ENCODE measurements around the gene C15orf39. TPM values are rescaled to one million over a fixed set of nuclear protein-coding genes. Genes with fewer than 3 reads are reported as not detected.
A peak's percentile ranks its signal among the peaks of the same experiment; 100 is the strongest.

C15orf39 gene
- total RNA-seq, 1 donor from 2014 or later = 2.1 TPM

DNA sequence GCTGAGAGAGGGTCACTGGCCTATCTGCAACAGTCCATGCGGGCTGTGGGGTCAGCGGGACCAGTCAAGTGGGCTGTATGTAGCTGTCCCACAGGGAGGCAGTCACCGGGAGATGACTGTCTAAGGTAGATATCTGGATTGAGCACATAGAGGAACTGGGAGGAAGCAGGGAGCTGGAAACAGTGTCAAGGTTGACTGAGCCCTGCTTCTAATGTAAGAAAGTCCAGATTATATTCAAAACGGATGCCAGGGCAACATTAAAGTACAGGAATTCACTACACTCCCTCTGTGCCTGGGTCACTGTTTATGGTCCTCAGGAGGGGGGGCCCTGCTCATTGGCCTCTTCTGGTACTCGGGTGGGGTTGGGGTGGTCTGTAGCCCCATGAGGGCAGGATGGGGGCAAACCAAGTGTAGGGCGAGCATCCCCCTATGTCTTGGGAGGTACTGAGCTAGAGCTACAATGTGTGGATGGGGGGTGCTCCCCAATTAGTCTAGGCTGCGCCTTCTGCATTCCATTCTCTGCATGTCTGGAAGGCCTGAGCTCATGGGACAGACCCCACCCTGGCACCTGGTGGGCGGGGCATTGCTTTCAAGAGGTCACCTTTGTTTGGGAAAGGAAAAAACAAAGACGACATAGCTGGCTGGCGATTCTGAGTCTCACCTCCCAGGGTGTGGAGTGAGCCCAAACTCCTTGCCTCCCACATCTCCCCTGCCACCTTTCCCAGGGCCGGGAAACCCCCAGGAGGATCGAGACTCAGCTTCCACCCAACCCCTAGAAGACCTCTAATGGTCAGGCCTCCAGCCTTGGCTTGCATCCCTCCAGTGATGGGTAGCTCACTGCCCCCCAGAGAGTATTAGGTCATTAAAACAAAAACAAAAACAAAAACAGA lies 45.1 kb upstream of the C15orf39 start:
- H3K36me3 ChIP-seq (ENCODE audit: control insufficient read depth, insufficient read depth, low read length) = no peaks in the 10 kb centered on the region
- no peak for TF ChIP-seq CTCF (IDR thresholded peaks at IDR 0.05; ENCODE audit: insufficient read depth, low read length, severe bottlenecking)
- no peak for FAIRE-seq

DNA sequence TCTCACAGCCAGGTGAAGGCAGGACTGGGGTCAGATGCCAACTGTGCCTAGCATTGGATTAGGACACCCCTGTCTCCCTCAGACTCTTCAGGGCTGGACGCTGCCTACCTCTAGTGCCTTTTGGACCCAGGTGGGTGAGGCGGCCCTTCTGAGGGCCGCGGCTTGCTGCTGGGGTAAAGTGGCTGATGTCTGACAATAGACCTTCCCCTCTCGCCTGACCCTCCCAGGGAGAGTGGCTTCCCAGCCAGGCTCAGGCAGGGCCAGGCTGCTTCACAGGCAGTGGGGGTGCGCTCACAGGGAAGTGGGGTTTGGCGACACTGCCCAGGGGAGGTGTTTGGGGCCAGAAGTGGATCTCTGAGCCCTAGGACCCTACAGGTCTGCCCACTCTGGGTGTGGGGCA lies 43.3 kb upstream of the C15orf39 start:
- Histone ChIP-seq H3K27me3 (ENCODE audit: control insufficient read depth, insufficient read depth, low read length) (no peaks in the 10 kb centered on the region), H3K36me3 (ENCODE audit: control insufficient read depth, insufficient read depth, low read length) (no peaks in the 10 kb centered on the region), H3K4me3 (ENCODE audit: low read depth, low read length) (no peak overlapping the region)
- DNase-seq (ENCODE audit: low read depth) (no peak), FAIRE-seq (no peak)
- no peak for TF ChIP-seq CTCF (IDR thresholded peaks at IDR 0.05; ENCODE audit: insufficient read depth, low read length, severe bottlenecking)

More for the DNA sequence above, 45.1 kb upstream of the C15orf39 start:
- Histone ChIP-seq H3K4me3 (ENCODE audit: low read depth, low read length) (no peak overlapping the region), H3K27me3 (ENCODE audit: control insufficient read depth, insufficient read depth, low read length) (peaks cover 1% of the 10 kb centered on the region)
- DNase-seq (ENCODE audit: low read depth) = no peak

- TF ChIP-seq CTCF (IDR thresholded peaks at IDR 0.05; ENCODE audit: insufficient read depth, low read length, severe bottlenecking) = no peak
Measured at GRCh38 chr15:75159244-75159643, 42.4 kb upstream of the C15orf39 start.

GRCh38 chr15:75161106-75161916 lies 40.4 kb upstream of the C15orf39 start:
- Histone ChIP-seq H3K36me3 (ENCODE audit: control insufficient read depth, insufficient read depth, low read length) (no peaks in the 10 kb centered on the region), H3K4me3 (ENCODE audit: low read depth, low read length) (no peak overlapping the region), H3K27me3 (ENCODE audit: control insufficient read depth, insufficient read depth, low read length) (no peaks in the 10 kb centered on the region)
- no peak for TF ChIP-seq CTCF (IDR thresholded peaks at IDR 0.05; ENCODE audit: insufficient read depth, low read length, severe bottlenecking)
- DNase-seq (ENCODE audit: low read depth) (no peak), FAIRE-seq (no peak)

More at GRCh38 chr15:75159244-75159643, 42.4 kb upstream of the C15orf39 start:
- no peaks in the 10 kb centered on the region for H3K36me3 ChIP-seq (ENCODE audit: control insufficient read depth, insufficient read depth, low read length)
- no peak for FAIRE-seq
- H3K4me3 ChIP-seq (ENCODE audit: low read depth, low read length) = no peak overlapping the region
- no peak for DNase-seq (ENCODE audit: low read depth)
- no peaks in the 10 kb centered on the region for H3K27me3 ChIP-seq (ENCODE audit: control insufficient read depth, insufficient read depth, low read length)

- FAIRE-seq (no peak), DNase-seq (ENCODE audit: low read depth) (peak; percentile 36)
- no peaks in the 10 kb centered on the region for H3K27me3 ChIP-seq (ENCODE audit: control insufficient read depth, insufficient read depth, low read length)
- no peak for TF ChIP-seq CTCF (IDR thresholded peaks at IDR 0.05; ENCODE audit: insufficient read depth, low read length, severe bottlenecking)
- H3K36me3 ChIP-seq (ENCODE audit: control insufficient read depth, insufficient read depth, low read length) = no peaks in the 10 kb centered on the region
- H3K4me3 ChIP-seq (ENCODE audit: low read depth, low read length) = no peak overlapping the region
Measured at GRCh38 chr15:75161917-75162414, 39.7 kb upstream of the C15orf39 start.

All from bronchial epithelial cell (primary cell).